ENCODE data around the gene OR5K2. TPM values are rescaled to one million over a fixed set of nuclear protein-coding genes. Genes with fewer than 3 reads are reported as not detected.

The OR5K2 gene
- total RNA-seq, 1 donor from 2014 or later = not detected

- intact Hi-C loops (cut with micrococcal nuclease) = loop anchor here (1.0 to 10.0 kb wide), 14 partner anchors 9 to 1879 kb away; partner anchors contain the start of genes ARL6, CMSS1, CPOX and DCBLD2
These were observed 24.5 kb downstream of the OR5K2 start for GRCh38 chr3:98521897-98522543.

GRCh38 chr3:98522544-98523281 is 25.2 kb downstream of the OR5K2 start, which contains the start of gene CLDND1:
Gene CLDND1 (minus strand): TSS chr3:98522902. CDS start chr3:98521424, 1,478 bp downstream.
- intact Hi-C loops (cut with micrococcal nuclease) = loop anchor here (1.0 to 10.0 kb wide), 16 partner anchors 14 to 1878 kb away; partner anchors contain the start of genes ARL6, CMSS1, CPOX and DCBLD2

- intact Hi-C loops (cut with micrococcal nuclease) = loop anchor here (10.0 kb wide), 1 partner anchor 1349 kb away; no protein-coding TSS in a partner anchor
These were observed 28.0 kb downstream of the OR5K2 start for GRCh38 chr3:98525494-98525893.

GRCh38 chr3:98528474-98529346 is 31.2 kb downstream of the OR5K2 start:
- intact Hi-C loops (cut with micrococcal nuclease) = loop anchor here (10.0 kb wide), 1 partner anchor 1346 kb away; no protein-coding TSS in a partner anchor

GRCh38 chr3:98529856-98530459 is 32.5 kb downstream of the OR5K2 start:
- intact Hi-C loops (cut with micrococcal nuclease) = loop anchor here (10.0 kb wide), 1 partner anchor 1345 kb away; no protein-coding TSS in a partner anchor

- intact Hi-C loops (cut with micrococcal nuclease) = no loop called here
These were observed 33.2 kb downstream of the OR5K2 start for GRCh38 chr3:98530676-98531075.

GRCh38 chr3:98531622-98532274 is 34.3 kb downstream of the OR5K2 start, which contains the start of gene GPR15:
Gene GPR15 (plus strand): TSS chr3:98531978. CDS start chr3:98532034, 56 bp downstream.
- intact Hi-C loops (cut with micrococcal nuclease) = no loop called here

GRCh38 chr3:98532275-98532637 is 34.8 kb downstream of the OR5K2 start:
- intact Hi-C loops (cut with micrococcal nuclease) = no loop called here

GRCh38 chr3:98532709-98533571 is 35.5 kb downstream of the OR5K2 start:
- intact Hi-C loops (cut with micrococcal nuclease) = no loop called here

GRCh38 chr3:98534168-98534567 is 36.7 kb downstream of the OR5K2 start:
- intact Hi-C loops (cut with micrococcal nuclease) = no loop called here

- intact Hi-C loops (cut with micrococcal nuclease) = no loop called here
These were observed 37.3 kb downstream of the OR5K2 start for GRCh38 chr3:98534734-98535133.

GRCh38 chr3:98536456-98537017 is 39.1 kb downstream of the OR5K2 start:
- intact Hi-C loops (cut with micrococcal nuclease) = loop anchor here (1.0 kb wide), 1 partner anchor 13 kb away; no protein-coding TSS in a partner anchor

- intact Hi-C loops (cut with micrococcal nuclease) = loop anchor here (1.0 to 2.0 kb wide), 4 partner anchors 16 to 32 kb away; no protein-coding TSS in a partner anchor
These were observed 42.9 kb downstream of the OR5K2 start for GRCh38 chr3:98540346-98540745.

- intact Hi-C loops (cut with micrococcal nuclease) = loop anchor here (2.0 kb wide), 1 partner anchor 31 kb away; no protein-coding TSS in a partner anchor
These were observed 44.2 kb downstream of the OR5K2 start for GRCh38 chr3:98541695-98542094.

GRCh38 chr3:98542623-98543022 is 45.1 kb downstream of the OR5K2 start:
- intact Hi-C loops (cut with micrococcal nuclease) = no loop called here

GRCh38 chr3:98545940-98546339 is 48.5 kb downstream of the OR5K2 start:
- intact Hi-C loops (cut with micrococcal nuclease) = loop anchor here (1.0 kb wide), 2 partner anchors 8 to 10 kb away; no protein-coding TSS in a partner anchor
